ENCODE results near the gene ERC2. TPM values are rescaled to one million over a fixed set of nuclear protein-coding genes. Genes with fewer than 3 reads are reported as not detected.

The ERC2 gene
- total RNA-seq, 1 donor: 0.36 TPM

- Histone ChIP-seq H3K9me3 (ENCODE audit: low read depth, low read length) (no peaks in the 10 kb centered on the region), H3K4me2 (ENCODE audit: insufficient read depth, low read length) (no peak overlapping the region), H4K20me1 (ENCODE audit: insufficient read depth, low read length) (no peaks in the 10 kb centered on the region), H3K27me3 (ENCODE audit: insufficient read depth, low read length) (no peaks in the 10 kb centered on the region), H3K79me2 (ENCODE audit: insufficient read depth, low read length) (no peaks in the 10 kb centered on the region), H2AFZ (ENCODE audit: low read length) (no peak overlapping the region), H3K4me1 (ENCODE audit: insufficient read depth, low read length) (peaks cover 4% of the 10 kb centered on the region), H3K36me3 (ENCODE audit: insufficient read depth, low read length) (no peaks in the 10 kb centered on the region), H3K27ac (ENCODE audit: low read depth, low read length) (no peak overlapping the region), H3K4me3 (ENCODE audit: insufficient read depth, low read length) (no peak overlapping the region)
- TF ChIP-seq CTCF (IDR thresholded peaks at IDR 0.05; ENCODE audit: extremely low read depth, low read depth, low read length): no peak
- DNase-seq (ENCODE audit: insufficient read length, low spot score, missing footprints): no peak
These were observed 736.5 kb downstream of the ERC2 start for GRCh38 chr3:55731741-55732140.

- Histone ChIP-seq H3K4me1 (ENCODE audit: insufficient read depth, low read length) (no peaks in the 10 kb centered on the region), H3K4me2 (ENCODE audit: insufficient read depth, low read length) (no peak overlapping the region), H3K36me3 (ENCODE audit: insufficient read depth, low read length) (no peaks in the 10 kb centered on the region), H3K4me3 (ENCODE audit: insufficient read depth, low read length) (no peak overlapping the region), H3K27ac (ENCODE audit: low read depth, low read length) (no peak overlapping the region), H3K27me3 (ENCODE audit: insufficient read depth, low read length) (peaks cover 4% of the 10 kb centered on the region), H4K20me1 (ENCODE audit: insufficient read depth, low read length) (no peaks in the 10 kb centered on the region), H3K79me2 (ENCODE audit: insufficient read depth, low read length) (no peaks in the 10 kb centered on the region), H2AFZ (ENCODE audit: low read length) (no peak overlapping the region), H3K9me3 (ENCODE audit: low read depth, low read length) (no peaks in the 10 kb centered on the region)
- TF ChIP-seq CTCF (IDR thresholded peaks at IDR 0.05; ENCODE audit: extremely low read depth, low read depth, low read length): no peak
- DNase-seq (ENCODE audit: insufficient read length, low spot score, missing footprints): no peak
These were observed 738.7 kb downstream of the ERC2 start for GRCh38 chr3:55729546-55729945.

- Histone ChIP-seq H2AFZ (ENCODE audit: low read length) (no peak overlapping the region), H3K4me3 (ENCODE audit: insufficient read depth, low read length) (no peak overlapping the region), H3K4me1 (ENCODE audit: insufficient read depth, low read length) (no peaks in the 10 kb centered on the region), H3K9me3 (ENCODE audit: low read depth, low read length) (no peaks in the 10 kb centered on the region), H3K4me2 (ENCODE audit: insufficient read depth, low read length) (no peak overlapping the region), H3K27ac (ENCODE audit: low read depth, low read length) (no peak overlapping the region), H4K20me1 (ENCODE audit: insufficient read depth, low read length) (no peaks in the 10 kb centered on the region), H3K36me3 (ENCODE audit: insufficient read depth, low read length) (no peaks in the 10 kb centered on the region), H3K79me2 (ENCODE audit: insufficient read depth, low read length) (no peaks in the 10 kb centered on the region), H3K27me3 (ENCODE audit: insufficient read depth, low read length) (peaks cover 10% of the 10 kb centered on the region)
- DNase-seq (ENCODE audit: insufficient read length, low spot score, missing footprints): no peak
- no peak for TF ChIP-seq CTCF (IDR thresholded peaks at IDR 0.05; ENCODE audit: extremely low read depth, low read depth, low read length)
These were observed 739.7 kb downstream of the ERC2 start for GRCh38 chr3:55728461-55729100.

- no peaks in the 10 kb centered on the region for H4K20me1 ChIP-seq (ENCODE audit: insufficient read depth, low read length)
These were observed 741.8 kb downstream of the ERC2 start for GRCh38 chr3:55726501-55726775.

More at GRCh38 chr3:55726501-55726775, 741.8 kb downstream of the ERC2 start:
- H3K4me1 ChIP-seq (ENCODE audit: insufficient read depth, low read length): peaks cover 2% of the 10 kb centered on the region
- no peak overlapping the region for H3K27ac ChIP-seq (ENCODE audit: low read depth, low read length)
- no peak overlapping the region for H3K4me3 ChIP-seq (ENCODE audit: insufficient read depth, low read length)
- no peak for TF ChIP-seq CTCF (IDR thresholded peaks at IDR 0.05; ENCODE audit: extremely low read depth, low read depth, low read length)
- no peak for DNase-seq (ENCODE audit: insufficient read length, low spot score, missing footprints)
- H3K36me3 ChIP-seq (ENCODE audit: insufficient read depth, low read length): no peaks in the 10 kb centered on the region
- no peak overlapping the region for H2AFZ ChIP-seq (ENCODE audit: low read length)
- H3K9me3 ChIP-seq (ENCODE audit: low read depth, low read length): no peaks in the 10 kb centered on the region
- peaks cover 10% of the 10 kb centered on the region for H3K27me3 ChIP-seq (ENCODE audit: insufficient read depth, low read length)
- H3K79me2 ChIP-seq (ENCODE audit: insufficient read depth, low read length): no peaks in the 10 kb centered on the region
- H3K4me2 ChIP-seq (ENCODE audit: insufficient read depth, low read length): no peak overlapping the region

All from osteoblast (primary cell).